Measurements from ENCODE around the gene B3GALT2.

Gene B3GALT2

DNA sequence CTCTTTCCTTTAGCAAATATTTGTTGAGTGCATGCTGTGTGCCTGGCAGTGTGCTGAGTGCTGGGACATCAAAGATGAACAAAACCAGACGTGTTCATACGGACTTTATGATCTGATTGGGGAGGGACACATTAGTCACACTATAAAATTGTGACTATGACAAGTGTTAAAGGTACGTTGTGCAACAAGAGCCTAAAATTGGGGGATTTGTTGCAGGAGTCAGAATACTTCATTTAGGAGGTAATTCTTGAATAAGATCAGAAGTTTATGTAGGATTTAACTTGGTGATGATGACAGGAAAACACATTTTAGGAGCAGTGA, 29.6 kb downstream of the B3GALT2 start:
- no peak for TF ChIP-seq MAX (IDR thresholded peaks at IDR 0.05)
- TF ChIP-seq, protein P1, sequence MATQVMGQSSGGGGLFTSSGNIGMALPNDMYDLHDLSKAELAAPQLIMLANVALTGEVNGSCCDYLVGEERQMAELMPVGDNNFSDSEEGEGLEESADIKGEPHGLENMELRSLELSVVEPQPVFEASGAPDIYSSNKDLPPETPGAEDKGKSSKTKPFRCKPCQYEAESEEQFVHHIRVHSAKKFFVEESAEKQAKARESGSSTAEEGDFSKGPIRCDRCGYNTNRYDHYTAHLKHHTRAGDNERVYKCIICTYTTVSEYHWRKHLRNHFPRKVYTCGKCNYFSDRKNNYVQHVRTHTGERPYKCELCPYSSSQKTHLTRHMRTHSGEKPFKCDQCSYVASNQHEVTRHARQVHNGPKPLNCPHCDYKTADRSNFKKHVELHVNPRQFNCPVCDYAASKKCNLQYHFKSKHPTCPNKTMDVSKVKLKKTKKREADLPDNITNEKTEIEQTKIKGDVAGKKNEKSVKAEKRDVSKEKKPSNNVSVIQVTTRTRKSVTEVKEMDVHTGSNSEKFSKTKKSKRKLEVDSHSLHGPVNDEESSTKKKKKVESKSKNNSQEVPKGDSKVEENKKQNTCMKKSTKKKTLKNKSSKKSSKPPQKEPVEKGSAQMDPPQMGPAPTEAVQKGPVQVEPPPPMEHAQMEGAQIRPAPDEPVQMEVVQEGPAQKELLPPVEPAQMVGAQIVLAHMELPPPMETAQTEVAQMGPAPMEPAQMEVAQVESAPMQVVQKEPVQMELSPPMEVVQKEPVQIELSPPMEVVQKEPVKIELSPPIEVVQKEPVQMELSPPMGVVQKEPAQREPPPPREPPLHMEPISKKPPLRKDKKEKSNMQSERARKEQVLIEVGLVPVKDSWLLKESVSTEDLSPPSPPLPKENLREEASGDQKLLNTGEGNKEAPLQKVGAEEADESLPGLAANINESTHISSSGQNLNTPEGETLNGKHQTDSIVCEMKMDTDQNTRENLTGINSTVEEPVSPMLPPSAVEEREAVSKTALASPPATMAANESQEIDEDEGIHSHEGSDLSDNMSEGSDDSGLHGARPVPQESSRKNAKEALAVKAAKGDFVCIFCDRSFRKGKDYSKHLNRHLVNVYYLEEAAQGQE (IDR thresholded peaks at IDR 0.05; ENCODE audit: low read depth) = no peak
- no peak for TF ChIP-seq TAF1 (IDR thresholded peaks at IDR 0.05; ENCODE audit: low read depth)
- TF ChIP-seq TEAD4 (IDR thresholded peaks at IDR 0.05) = no peak
- no peak for TF ChIP-seq NFIC (IDR thresholded peaks at IDR 0.05)
- no peak for TF ChIP-seq CREB1 (IDR thresholded peaks at IDR 0.05; ENCODE audit: low read depth)
- TF ChIP-seq EGR1 (IDR thresholded peaks at IDR 0.05) = no peak
- no peak for TF ChIP-seq TCF12 (IDR thresholded peaks at IDR 0.05; ENCODE audit: low read depth)
- no peak for TF ChIP-seq RAD21 (IDR thresholded peaks at IDR 0.05; ENCODE audit: low read depth)
- TF ChIP-seq EP300 (IDR thresholded peaks at IDR 0.05; ENCODE audit: borderline replicate concordance) = no peak
- no peak for TF ChIP-seq CEBPB (IDR thresholded peaks at IDR 0.05)

DNA sequence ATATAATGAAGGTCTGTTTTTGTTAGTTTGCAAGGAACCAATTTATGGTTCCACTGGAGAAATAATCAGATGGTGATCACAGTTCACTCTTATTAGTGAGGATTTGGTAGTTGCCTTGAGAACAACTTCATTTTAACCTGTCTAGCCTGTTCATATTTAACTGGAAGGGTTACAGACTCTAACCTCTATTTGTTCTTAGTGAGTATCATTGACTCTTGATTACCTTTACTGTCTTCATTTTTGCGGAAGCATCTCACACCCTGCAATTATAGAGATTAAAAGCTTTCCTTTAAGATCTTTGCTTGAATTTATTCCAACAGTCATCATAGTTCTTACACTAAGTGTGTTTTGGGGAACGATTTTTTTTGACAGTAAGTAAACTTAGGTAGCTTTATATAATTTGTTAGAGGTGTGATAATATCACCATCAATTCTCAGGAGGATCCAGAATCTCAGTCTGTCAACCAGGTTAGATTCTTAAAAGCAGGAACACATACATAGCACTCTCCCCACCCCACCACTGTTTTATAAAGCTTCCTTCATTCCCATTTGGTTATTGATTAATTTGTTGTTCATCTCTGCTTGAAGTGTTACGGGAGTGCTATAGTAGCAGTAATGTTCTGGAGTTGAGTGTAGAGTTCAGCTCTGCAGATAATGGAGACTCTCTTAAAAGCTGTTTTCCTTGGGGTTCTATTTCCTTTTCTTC, 30.1 kb downstream of the B3GALT2 start:
- TF ChIP-seq RAD21 (IDR thresholded peaks at IDR 0.05; ENCODE audit: low read depth) (no peak), CEBPB (IDR thresholded peaks at IDR 0.05) (no peak), NFIC (IDR thresholded peaks at IDR 0.05) (no peak), ZBTB7A (IDR thresholded peaks at IDR 0.05; ENCODE audit: low read depth) (no peak)
- TF ChIP-seq, protein P1 (IDR thresholded peaks at IDR 0.05; ENCODE audit: low read depth) = no peak

DNA sequence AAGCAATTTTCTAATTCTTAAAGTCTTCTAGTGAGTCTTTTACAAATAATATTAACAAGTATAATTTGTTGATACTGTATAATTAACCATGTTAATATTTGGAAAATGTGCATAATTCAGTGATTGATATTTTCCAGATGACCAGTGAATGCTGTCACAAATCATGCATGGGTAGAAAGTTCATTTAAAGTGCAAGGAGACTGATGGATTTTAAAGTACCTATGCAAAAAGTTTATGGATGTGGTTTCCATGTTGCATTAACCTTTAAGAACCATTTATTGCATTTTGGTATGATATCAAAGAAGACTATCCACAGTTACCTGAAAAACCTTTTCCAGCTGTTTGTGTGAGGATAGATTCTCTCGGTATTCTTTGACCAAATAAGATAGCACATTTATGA, 41.4 kb downstream of the B3GALT2 start:
- no peak for TF ChIP-seq TAF1 (IDR thresholded peaks at IDR 0.05; ENCODE audit: low read depth)
- no peak for TF ChIP-seq TEAD4 (IDR thresholded peaks at IDR 0.05)
- no peak for TF ChIP-seq YY1 (IDR thresholded peaks at IDR 0.05; ENCODE audit: low read depth)
- no peak for TF ChIP-seq ZBTB7A (IDR thresholded peaks at IDR 0.05; ENCODE audit: low read depth)
- TF ChIP-seq CREB1 (IDR thresholded peaks at IDR 0.05; ENCODE audit: low read depth) = no peak
- TF ChIP-seq CEBPB (IDR thresholded peaks at IDR 0.05) = no peak
- no peak for TF ChIP-seq EGR1 (IDR thresholded peaks at IDR 0.05)
- TF ChIP-seq MAX (IDR thresholded peaks at IDR 0.05) = no peak

DNA sequence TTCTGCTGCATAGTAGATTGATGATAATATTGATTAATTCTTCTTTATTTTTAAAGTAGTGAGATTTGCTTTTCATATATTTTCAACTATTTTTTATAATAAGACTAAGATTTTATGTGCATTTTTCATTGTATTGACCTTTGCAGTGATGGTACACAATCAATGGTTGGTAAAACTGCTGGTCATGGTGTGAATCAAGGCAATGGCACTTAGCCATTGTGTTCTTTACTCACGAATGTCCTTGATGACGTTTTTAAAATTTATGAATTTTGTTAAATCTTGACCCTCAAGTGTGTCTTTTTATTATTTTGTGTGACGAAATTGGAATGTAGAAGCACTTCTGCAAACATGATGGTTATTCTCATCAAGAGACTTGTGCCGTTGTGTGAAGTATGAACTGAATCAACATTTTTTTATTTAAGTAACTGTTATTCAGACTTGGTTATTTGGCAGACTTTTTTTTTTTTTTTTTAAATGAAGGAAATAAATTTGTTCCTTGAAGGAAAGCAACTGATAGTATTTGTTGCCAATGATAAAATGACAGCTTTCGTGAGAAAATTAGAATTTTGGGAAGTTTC, 42.0 kb downstream of the B3GALT2 start:
- TF ChIP-seq, protein P2, sequence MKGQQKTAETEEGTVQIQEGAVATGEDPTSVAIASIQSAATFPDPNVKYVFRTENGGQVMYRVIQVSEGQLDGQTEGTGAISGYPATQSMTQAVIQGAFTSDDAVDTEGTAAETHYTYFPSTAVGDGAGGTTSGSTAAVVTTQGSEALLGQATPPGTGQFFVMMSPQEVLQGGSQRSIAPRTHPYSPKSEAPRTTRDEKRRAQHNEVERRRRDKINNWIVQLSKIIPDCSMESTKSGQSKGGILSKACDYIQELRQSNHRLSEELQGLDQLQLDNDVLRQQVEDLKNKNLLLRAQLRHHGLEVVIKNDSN (IDR thresholded peaks at IDR 0.05) = no peak
- no peak for TF ChIP-seq ZBTB7A (IDR thresholded peaks at IDR 0.05; ENCODE audit: low read depth)
- TF ChIP-seq, protein P1 (IDR thresholded peaks at IDR 0.05; ENCODE audit: low read depth) = no peak
- TF ChIP-seq TAF1 (IDR thresholded peaks at IDR 0.05; ENCODE audit: low read depth) = no peak
- no peak for TF ChIP-seq CREB1 (IDR thresholded peaks at IDR 0.05; ENCODE audit: low read depth)
- no peak for TF ChIP-seq TCF12 (IDR thresholded peaks at IDR 0.05; ENCODE audit: low read depth)
- TF ChIP-seq NFIC (IDR thresholded peaks at IDR 0.05) = no peak
- TF ChIP-seq EP300 (IDR thresholded peaks at IDR 0.05; ENCODE audit: borderline replicate concordance) = no peak
- no peak for TF ChIP-seq CEBPB (IDR thresholded peaks at IDR 0.05)
- no peak for TF ChIP-seq RAD21 (IDR thresholded peaks at IDR 0.05; ENCODE audit: low read depth)
- no peak for TF ChIP-seq FOXM1 (IDR thresholded peaks at IDR 0.05; ENCODE audit: borderline replicate concordance, low read depth)
- no peak for TF ChIP-seq EGR1 (IDR thresholded peaks at IDR 0.05)
- TF ChIP-seq MAX (IDR thresholded peaks at IDR 0.05) = no peak
- TF ChIP-seq TEAD4 (IDR thresholded peaks at IDR 0.05) = no peak

DNA sequence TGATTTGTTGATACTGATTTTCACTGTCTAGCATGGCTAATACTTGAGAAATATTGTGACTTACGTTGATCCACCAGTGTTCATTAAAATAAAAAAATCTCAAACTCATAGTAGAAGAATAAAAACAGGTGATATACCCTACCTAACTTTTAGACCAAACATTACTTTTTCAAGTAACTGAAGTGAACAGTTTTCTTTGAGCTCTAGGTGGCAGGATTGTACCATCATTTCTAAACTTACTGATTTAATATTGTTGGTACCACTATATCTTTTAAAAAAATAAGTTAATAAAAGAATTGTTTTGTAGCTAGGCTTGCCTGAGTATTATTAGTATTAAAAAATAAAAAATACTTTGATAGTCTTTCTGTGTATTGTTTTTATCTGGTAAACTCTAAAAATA, 43.1 kb downstream of the B3GALT2 start:
- TF ChIP-seq NFIC (IDR thresholded peaks at IDR 0.05) (no peak), CEBPB (IDR thresholded peaks at IDR 0.05) (no peak), EGR1 (IDR thresholded peaks at IDR 0.05) (no peak), EP300 (IDR thresholded peaks at IDR 0.05; ENCODE audit: borderline replicate concordance) (no peak), RAD21 (IDR thresholded peaks at IDR 0.05; ENCODE audit: low read depth) (peak; percentile 25; the same call in 1 of the 2 replicates), MAX (IDR thresholded peaks at IDR 0.05) (no peak), TCF12 (IDR thresholded peaks at IDR 0.05; ENCODE audit: low read depth) (no peak)
- TF ChIP-seq, protein P1 (IDR thresholded peaks at IDR 0.05; ENCODE audit: low read depth) = no peak

Data from Ishikawa (cell line).